GM19023 (cell line): ENCODE measurements around the gene ZNF318.
"Not testable (repeated sequence)": the region's sequence is repeated elsewhere in the genome, so short reads cannot be mapped to it uniquely, and the experiment has no call there.

ENCODE experiments used
- ATAC-seq: cut with Tn5 transposase; IDR thresholded peaks from one replicate; pipeline ENCODE4 v1.9.1; 2021; ENCODE audit warnings: mild to moderate bottlenecking, moderate library complexity; ENCODE audit not compliant: unreplicated experiment

ZNF318 gene

GRCh38 chr6:43369174-43370002 is at the start of gene ZNF318:
TSS of gene ZNF318 (minus strand) at chr6:43369647. CDS start at chr6:43369365, 282 bp downstream.
- ATAC-seq = peak; percentile 89

- no peak for ATAC-seq
Measured at GRCh38 chr6:43416935-43417334, 47.5 kb upstream of the ZNF318 start.

GRCh38 chr6:43415275-43415674 is 45.8 kb upstream of the ZNF318 start:
- not testable (repeated sequence) for ATAC-seq

GRCh38 chr6:43413002-43413401 is 43.6 kb upstream of the ZNF318 start:
- no peak for ATAC-seq

GRCh38 chr6:43412541-43412940 is 43.1 kb upstream of the ZNF318 start:
- ATAC-seq = no peak

- ATAC-seq = not testable (repeated sequence)
Measured at GRCh38 chr6:43410776-43411175, 41.3 kb upstream of the ZNF318 start.

GRCh38 chr6:43408259-43408658 is 38.8 kb upstream of the ZNF318 start:
- no peak for ATAC-seq

- ATAC-seq = no peak
Measured at GRCh38 chr6:43407296-43407695, 37.8 kb upstream of the ZNF318 start.

- no peak for ATAC-seq
Measured at GRCh38 chr6:43405354-43405753, 35.9 kb upstream of the ZNF318 start.

GRCh38 chr6:43402820-43403219 is 33.4 kb upstream of the ZNF318 start:
- no peak for ATAC-seq

- ATAC-seq = no peak
Measured at GRCh38 chr6:43401730-43402129, 32.3 kb upstream of the ZNF318 start.

- no peak for ATAC-seq
Measured at GRCh38 chr6:43399932-43400487, 30.6 kb upstream of the ZNF318 start.

GRCh38 chr6:43396408-43397149 is 27.1 kb upstream of the ZNF318 start:
- ATAC-seq = no peak

GRCh38 chr6:43395776-43396175 is 26.3 kb upstream of the ZNF318 start:
- ATAC-seq = no peak

GRCh38 chr6:43394982-43395381 is 25.5 kb upstream of the ZNF318 start:
- no peak for ATAC-seq

GRCh38 chr6:43393602-43394001 is 24.2 kb upstream of the ZNF318 start:
- no peak for ATAC-seq

GRCh38 chr6:43393133-43393532 is 23.7 kb upstream of the ZNF318 start:
- ATAC-seq = not testable (repeated sequence)

- ATAC-seq = no peak
Measured at GRCh38 chr6:43391440-43392031, 22.1 kb upstream of the ZNF318 start.

GRCh38 chr6:43390753-43391439 is 21.4 kb upstream of the ZNF318 start:
- ATAC-seq = not testable (repeated sequence)

GRCh38 chr6:43389730-43390295 is 20.4 kb upstream of the ZNF318 start:
- no peak for ATAC-seq
